ENCODE measurements around the gene AMPD2.
A peak's percentile ranks its signal among the peaks of the same experiment; 100 is the strongest.

Gene AMPD2

DNA sequence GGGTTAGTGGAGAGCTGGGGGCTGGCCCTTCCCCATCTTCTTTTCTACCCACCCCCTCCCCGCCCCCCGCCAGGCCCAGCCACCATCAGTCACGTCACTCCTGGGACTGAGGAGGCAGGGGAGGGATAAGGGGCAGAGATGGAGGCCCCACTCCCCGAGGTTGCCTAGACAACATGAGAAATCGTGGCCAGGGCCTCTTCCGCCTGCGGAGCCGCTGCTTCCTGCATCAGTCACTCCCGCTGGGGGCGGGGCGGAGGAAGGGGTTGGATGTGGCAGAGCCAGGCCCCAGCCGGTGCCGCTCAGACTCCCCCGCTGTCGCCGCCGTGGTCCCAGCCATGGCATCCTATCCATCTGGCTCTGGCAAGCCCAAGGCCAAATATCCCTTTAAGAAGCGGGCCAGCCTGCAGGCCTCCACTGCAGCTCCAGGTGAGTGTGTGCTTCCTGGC, 1.2 kb downstream of the AMPD2 start:
- peak; percentile 97 for DNase-seq (ENCODE audit: low spot score)
- in situ Hi-C loops (cut with MboI; ENCODE audit: low sequenced_read_pairs, unreplicated experiment): loop anchor here (5.0 kb wide), 1 partner anchor 74 kb away; the partner anchor contains the start of gene GNAI3
- TF ChIP-seq, protein P1, sequence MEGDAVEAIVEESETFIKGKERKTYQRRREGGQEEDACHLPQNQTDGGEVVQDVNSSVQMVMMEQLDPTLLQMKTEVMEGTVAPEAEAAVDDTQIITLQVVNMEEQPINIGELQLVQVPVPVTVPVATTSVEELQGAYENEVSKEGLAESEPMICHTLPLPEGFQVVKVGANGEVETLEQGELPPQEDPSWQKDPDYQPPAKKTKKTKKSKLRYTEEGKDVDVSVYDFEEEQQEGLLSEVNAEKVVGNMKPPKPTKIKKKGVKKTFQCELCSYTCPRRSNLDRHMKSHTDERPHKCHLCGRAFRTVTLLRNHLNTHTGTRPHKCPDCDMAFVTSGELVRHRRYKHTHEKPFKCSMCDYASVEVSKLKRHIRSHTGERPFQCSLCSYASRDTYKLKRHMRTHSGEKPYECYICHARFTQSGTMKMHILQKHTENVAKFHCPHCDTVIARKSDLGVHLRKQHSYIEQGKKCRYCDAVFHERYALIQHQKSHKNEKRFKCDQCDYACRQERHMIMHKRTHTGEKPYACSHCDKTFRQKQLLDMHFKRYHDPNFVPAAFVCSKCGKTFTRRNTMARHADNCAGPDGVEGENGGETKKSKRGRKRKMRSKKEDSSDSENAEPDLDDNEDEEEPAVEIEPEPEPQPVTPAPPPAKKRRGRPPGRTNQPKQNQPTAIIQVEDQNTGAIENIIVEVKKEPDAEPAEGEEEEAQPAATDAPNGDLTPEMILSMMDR (IDR thresholded peaks at IDR 0.05; ENCODE audit: borderline replicate concordance, control extremely low read depth, extremely low read depth, insufficient read depth, missing control alignments): no peak

DNA sequence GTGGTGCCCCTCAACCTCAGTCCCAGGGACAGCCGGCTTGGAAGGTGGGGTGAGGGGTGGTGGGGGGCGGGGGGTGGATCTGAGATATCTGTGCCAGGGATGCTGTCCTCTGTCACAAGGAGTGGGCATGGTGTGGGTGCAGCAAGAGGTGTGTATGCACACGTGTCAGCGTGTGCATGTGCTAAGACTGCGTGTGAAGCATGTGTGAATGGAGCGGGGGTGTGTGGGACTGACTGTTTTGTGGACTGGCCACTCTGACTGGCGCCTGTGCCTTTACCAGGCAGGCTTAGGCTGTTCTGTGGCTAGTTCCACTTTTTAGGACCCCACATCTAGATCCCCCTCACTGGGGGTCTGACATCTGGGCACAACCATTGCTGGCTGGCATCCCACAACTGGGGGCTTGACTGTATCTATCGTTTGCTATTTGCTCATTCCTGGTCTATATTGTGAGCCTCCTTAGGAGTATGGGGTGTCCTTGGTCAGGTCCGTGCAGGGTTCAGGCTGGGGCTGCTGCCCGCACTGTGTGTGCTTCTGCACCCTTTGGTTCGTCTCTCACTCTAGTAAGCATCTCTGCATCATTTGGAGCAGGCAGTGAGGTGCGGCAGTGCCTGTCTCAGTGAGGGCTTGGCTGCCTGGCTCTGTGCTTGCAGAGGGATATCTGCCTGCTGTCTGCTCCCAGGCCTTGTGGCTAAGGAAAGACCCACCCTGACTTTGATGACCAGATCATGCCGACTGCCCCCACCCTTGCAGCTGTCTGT, 1.9 kb downstream of the AMPD2 start:
- in situ Hi-C loops (cut with MboI; ENCODE audit: low sequenced_read_pairs, unreplicated experiment): loop anchor here (5.0 kb wide), 1 partner anchor 74 kb away; the partner anchor contains the start of gene GNAI3
- peak; percentile 34 for DNase-seq (ENCODE audit: low spot score)
- TF ChIP-seq, protein P1 (IDR thresholded peaks at IDR 0.05; ENCODE audit: borderline replicate concordance, control extremely low read depth, extremely low read depth, insufficient read depth, missing control alignments): no peak

DNA sequence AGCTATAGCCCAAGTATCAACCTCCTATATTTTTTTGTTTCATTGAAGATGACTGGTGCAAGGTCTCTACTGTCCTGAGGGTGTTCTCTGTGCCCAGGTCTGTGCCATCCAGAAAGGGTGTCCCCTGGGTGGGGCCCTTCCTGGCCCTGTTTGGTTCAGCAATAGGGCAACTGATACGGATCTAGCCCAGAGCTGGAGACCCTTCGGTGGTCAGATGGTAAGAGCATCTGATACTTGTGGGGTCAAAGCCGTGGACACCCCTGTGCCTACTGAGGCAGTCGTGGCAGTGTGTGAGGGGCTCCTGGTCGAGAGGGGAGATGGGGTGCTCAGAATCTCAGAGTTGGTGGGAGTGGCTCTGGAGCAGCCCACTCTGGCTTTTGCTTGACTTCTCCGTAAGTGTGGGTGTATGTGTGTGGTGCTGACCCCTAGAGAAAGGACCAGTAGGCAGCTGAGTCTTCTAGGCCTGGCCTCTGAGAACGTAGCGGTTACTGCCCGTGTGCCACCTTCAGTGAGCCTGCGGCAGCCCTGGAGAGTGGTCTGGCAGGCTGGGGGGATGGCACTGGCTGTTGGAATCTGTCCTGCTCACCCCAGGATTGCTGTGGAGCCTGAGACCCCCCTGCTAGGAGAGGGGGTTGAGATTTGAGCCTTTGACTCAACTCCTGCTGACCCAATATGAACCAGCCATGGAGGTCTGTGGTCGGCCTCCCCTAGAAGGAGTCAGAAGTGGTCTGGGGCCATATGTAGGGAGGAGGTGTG, 2.7 kb downstream of the AMPD2 start:
- TF ChIP-seq, protein P1 (IDR thresholded peaks at IDR 0.05; ENCODE audit: borderline replicate concordance, control extremely low read depth, extremely low read depth, insufficient read depth, missing control alignments): no peak
- in situ Hi-C loops (cut with MboI; ENCODE audit: low sequenced_read_pairs, unreplicated experiment): loop anchor here (5.0 kb wide), 1 partner anchor 75 kb away; the partner anchor contains the start of gene GNAI3
- peak; percentile 17 for DNase-seq (ENCODE audit: low spot score)

DNA sequence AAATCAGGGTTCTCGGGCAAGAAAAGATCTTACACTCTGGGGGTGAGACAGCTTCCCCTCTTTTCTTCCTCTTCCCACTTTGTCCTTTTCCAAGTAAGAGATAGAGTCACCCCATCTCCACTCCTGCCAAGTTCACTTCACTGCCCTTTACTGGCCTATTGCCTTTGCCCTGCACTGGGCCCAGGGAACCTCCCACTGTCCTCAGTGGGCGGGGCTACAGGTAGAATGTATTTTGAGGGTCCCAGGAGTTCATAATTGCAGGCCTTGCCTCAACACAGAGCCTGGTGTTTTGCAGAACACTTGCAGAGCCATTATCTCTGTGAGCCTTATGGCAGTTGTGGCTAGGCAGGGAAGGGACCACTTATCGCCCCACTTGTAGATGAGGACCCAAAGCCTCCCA, 3.3 kb downstream of the AMPD2 start:
- TF ChIP-seq, protein P1 (IDR thresholded peaks at IDR 0.05; ENCODE audit: borderline replicate concordance, control extremely low read depth, extremely low read depth, insufficient read depth, missing control alignments): no peak
- in situ Hi-C loops (cut with MboI; ENCODE audit: low sequenced_read_pairs, unreplicated experiment): loop anchor here (5.0 kb wide), 1 partner anchor 76 kb away; the partner anchor contains the start of gene GNAI3
- DNase-seq (ENCODE audit: low spot score): peak; percentile 12

DNA sequence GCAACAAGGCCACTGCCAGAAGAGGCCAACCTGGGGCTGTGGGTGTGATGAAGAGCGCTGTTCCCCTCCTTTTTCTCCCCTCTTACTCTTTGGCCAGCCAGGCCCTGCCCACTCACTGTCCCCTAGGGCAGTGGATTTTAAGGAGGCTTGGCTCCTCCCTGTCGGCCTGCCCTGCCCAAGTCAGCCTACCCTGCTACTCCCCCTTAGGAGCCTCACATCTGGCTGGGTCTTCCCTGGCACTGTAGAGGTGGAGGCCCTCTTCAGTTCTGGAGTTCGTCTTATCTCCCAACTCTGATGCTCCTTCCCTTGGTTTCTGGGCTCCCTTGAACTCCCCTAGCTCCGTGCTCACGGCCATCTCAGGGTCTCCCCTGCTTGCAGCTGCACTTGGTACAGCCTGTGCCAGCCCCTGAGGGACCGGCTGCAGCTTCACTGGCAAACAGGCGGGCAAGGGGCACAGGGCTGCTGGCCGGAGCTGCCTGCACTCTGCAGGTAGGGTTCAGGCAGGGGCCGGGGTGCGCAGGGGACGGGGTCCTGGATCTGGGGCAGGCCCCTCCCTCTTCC, 4.0 kb downstream of the AMPD2 start:
- TF ChIP-seq, protein P1 (IDR thresholded peaks at IDR 0.05; ENCODE audit: borderline replicate concordance, control extremely low read depth, extremely low read depth, insufficient read depth, missing control alignments): no peak
- in situ Hi-C loops (cut with MboI; ENCODE audit: low sequenced_read_pairs, unreplicated experiment): loop anchor here (5.0 kb wide), 1 partner anchor 76 kb away; the partner anchor contains the start of gene GNAI3
- peak; percentile 25 for DNase-seq (ENCODE audit: low spot score)
